Thoracic aorta (tissue), 2 donors: Measurements from ENCODE around the gene RCCD1. TPM values are rescaled to one million over a fixed set of nuclear protein-coding genes. Genes with fewer than 3 reads are reported as not detected.

Experiments used
- ATAC-seq: fragments of 150-250 bp; one replicate; pipeline ENCODE4 v1.8.0; 2017; ENCODE audit warnings: low read depth; ENCODE audit not compliant: insufficient number of reproducible peaks, low FRiP score
- DNase-seq: peaks from one replicate; pipeline ENCODE4 v3.0.0-alpha.2; 2020; ENCODE audit warnings: low spot score
- H3K27ac ChIP-seq, 2 donors: fragments of 200-600 bp; sonication (generic); 1 replicate in 1 of 2; 2 replicates in 1 of 2; pipeline ENCODE4 v1.5.1; 2016; ENCODE audit warnings: mild to moderate bottlenecking in 2 of 2, moderate library complexity in 2 of 2
- H3K27me3 ChIP-seq: fragments of 200-600 bp; sonication (generic); replicated peaks from 2 replicates; pipeline ENCODE4 v1.6.0; 2016; ENCODE audit warnings: mild to moderate bottlenecking; ENCODE audit not compliant: insufficient read depth
- H3K36me3 ChIP-seq: fragments of 200-600 bp; sonication (generic); one replicate; pipeline ENCODE4 v1.5.1; 2016
- H3K4me1 ChIP-seq, 2 donors: fragments of 200-600 bp; sonication (generic); 1 replicate in 1 of 2; 2 replicates in 1 of 2; pipeline versions ENCODE4 v1.5.1 to v1.6.0; 2016; ENCODE audit warnings: low read depth in 2 of 2, mild to moderate bottlenecking in 1 of 2; ENCODE audit not compliant: control insufficient read depth in 1 of 2
- H3K4me3 ChIP-seq: fragments of 200-600 bp; sonication (generic); 2 replicates; pipeline ENCODE4 v1.5.1; 2016; ENCODE audit warnings: mild to moderate bottlenecking
- H3K9me3 ChIP-seq: fragments of 200-600 bp; sonication (generic); 2 replicates; pipeline ENCODE4 v1.5.1; 2016
- CTCF ChIP-seq: fragments of 200-600 bp; sonication (generic); IDR thresholded peaks from one replicate; pipeline ENCODE4 v1.5.1; 2019; ENCODE audit warnings: antibody characterized with exemption
- total RNA-seq, 2 donors: library from RNA; depleted of rRNA; stranded (reverse); fragments of >200 nt; gene quantifications; one replicate each; pipeline versions ENCODE4 v1.1.0 to v1.2.3, GENCODE V29; 2016

The RCCD1 gene
- total RNA-seq, 2 donors from 2014 or later, result 8.6 to 23.7 TPM

- TF ChIP-seq CTCF, result no peak
- Histone ChIP-seq H3K27me3 (no peaks in the 10 kb centered on the region), H3K4me1 (peaks cover 19 to 56% of the 10 kb centered on the region in 2 donors), H3K4me3 (peak overlapping the region; percentile 82), H3K9me3 (no peaks in the 10 kb centered on the region), H3K36me3 (peaks cover 10% of the 10 kb centered on the region), H3K27ac (peak overlapping the region; percentile 16 to 67)
- no peak for ATAC-seq
- DNase-seq, result no peak
These were observed 3.1 kb downstream of the RCCD1 start for GRCh38 chr15:90957791-90958190.

GRCh38 chr15:90959028-90959595 is 4.4 kb downstream of the RCCD1 start:
- no peak for ATAC-seq
- DNase-seq, result no peak
- no peak for TF ChIP-seq CTCF
- no peaks in the 10 kb centered on the region for H3K36me3 ChIP-seq
- H3K9me3 ChIP-seq, result no peaks in the 10 kb centered on the region
- H3K4me1 ChIP-seq, result peaks cover 19 to 56% of the 10 kb centered on the region in 2 donors
- no peaks in the 10 kb centered on the region for H3K27me3 ChIP-seq
- peak overlapping the region; percentile 67 to 76 for H3K27ac ChIP-seq
- H3K4me3 ChIP-seq, result no peak overlapping the region

- peak; percentile 81 for ATAC-seq
- peaks cover 19 to 56% of the 10 kb centered on the region in 2 donors for H3K4me1 ChIP-seq
- peak; percentile 54 for DNase-seq
- H3K4me3 ChIP-seq, result peak overlapping the region; percentile 38
- no peak for TF ChIP-seq CTCF
- H3K27me3 ChIP-seq, result no peaks in the 10 kb centered on the region
- H3K27ac ChIP-seq, result peak overlapping the region; percentile 67 to 76
- H3K36me3 ChIP-seq, result no peaks in the 10 kb centered on the region
- H3K9me3 ChIP-seq, result no peaks in the 10 kb centered on the region
These were observed 5.2 kb downstream of the RCCD1 start for GRCh38 chr15:90959894-90960293.

GRCh38 chr15:90960298-90961091 is 5.8 kb downstream of the RCCD1 start:
- peak overlapping the region; percentile 46 to 67 for H3K27ac ChIP-seq
- peaks cover 19 to 51% of the 10 kb centered on the region in 2 donors for H3K4me1 ChIP-seq
- DNase-seq (no peak), ATAC-seq (no peak)
- H3K4me3 ChIP-seq, result peak overlapping the region; percentile 38
- TF ChIP-seq CTCF, result no peak
- no peaks in the 10 kb centered on the region for H3K27me3 ChIP-seq
- no peaks in the 10 kb centered on the region for H3K9me3 ChIP-seq
- H3K36me3 ChIP-seq, result no peaks in the 10 kb centered on the region

GRCh38 chr15:90962021-90962420 is 7.3 kb downstream of the RCCD1 start:
- H3K4me3 ChIP-seq, result no peak overlapping the region
- ATAC-seq (no peak), DNase-seq (no peak)
- H3K27me3 ChIP-seq, result no peaks in the 10 kb centered on the region
- H3K36me3 ChIP-seq, result peaks cover 6% of the 10 kb centered on the region
- H3K9me3 ChIP-seq, result no peaks in the 10 kb centered on the region
- no peak for TF ChIP-seq CTCF
- H3K4me1 ChIP-seq, result peaks cover 12 to 42% of the 10 kb centered on the region in 2 donors
- H3K27ac ChIP-seq, result no peak overlapping the region
